Lung (tissue), 12 donors: Measurements from ENCODE around the gene HES3. TPM values are rescaled to one million over a fixed set of nuclear protein-coding genes. Genes with fewer than 3 reads are reported as not detected.

ENCODE experiments used
- ATAC-seq: fragments of 200-7000 bp; cut with Tn5 transposase; one replicate; pipeline ENCODE4 v1.9.1; 2020; ENCODE audit warnings: moderate number of reproducible peaks; ENCODE audit not compliant: insufficient read depth, low FRiP score
- DNase-seq, 3 donors: peaks; one replicate each; pipeline ENCODE4 v3.0.0-alpha.2; 2013 to 2017
- H3K27ac ChIP-seq, 2 donors: one replicate each; pipeline ENCODE4 v1.5.1; 2013; ENCODE audit warnings: mild to moderate bottlenecking in 2 of 2, moderate library complexity in 2 of 2, control low read depth in 1 of 2, inconsistent platforms in 1 of 2, low read depth in 1 of 2, low read length in 1 of 2
- H3K27me3 ChIP-seq, 3 donors: one replicate each; pipeline ENCODE4 v1.5.1; 2013; ENCODE audit warnings: low read length in 2 of 3; ENCODE audit not compliant: control insufficient read depth in 3 of 3, insufficient read depth in 3 of 3
- H3K36me3 ChIP-seq, 4 donors: one replicate each; pipeline ENCODE4 v1.5.1; 2013; ENCODE audit warnings: low read length in 4 of 4, mild to moderate bottlenecking in 1 of 4, moderate library complexity in 1 of 4; ENCODE audit not compliant: control insufficient read depth in 4 of 4, insufficient read depth in 4 of 4
- H3K4me1 ChIP-seq, 5 donors: one replicate each; pipeline ENCODE4 v1.5.1; 2013; ENCODE audit warnings: low read length in 5 of 5, mild to moderate bottlenecking in 2 of 5, moderate library complexity in 1 of 5; ENCODE audit not compliant: control insufficient read depth in 5 of 5, insufficient read depth in 5 of 5
- H3K4me3 ChIP-seq: one replicate; pipeline ENCODE4 v1.5.1; 2013; ENCODE audit warnings: mild to moderate bottlenecking, control low read depth, moderate library complexity
- H3K9ac ChIP-seq, 2 donors: one replicate each; pipeline ENCODE4 v1.5.1; 2013; ENCODE audit warnings: low read length in 2 of 2, control low read depth in 1 of 2; ENCODE audit not compliant: insufficient read depth in 1 of 2
- H3K9me3 ChIP-seq, 4 donors: one replicate each; pipeline ENCODE4 v1.5.1; 2013; ENCODE audit warnings: low read length in 3 of 4, mild to moderate bottlenecking in 1 of 4, moderate library complexity in 1 of 4; ENCODE audit not compliant: control insufficient read depth in 4 of 4, insufficient read depth in 3 of 4
- CTCF ChIP-seq: IDR thresholded peaks from 2 replicates; pipeline ENCODE4 v1.5.1; 2012; ENCODE audit warnings: mild to moderate bottlenecking; ENCODE audit errors: control extremely low read depth, extremely low read depth
- WGBS, 2 donors: extraction: QIAGEN DNeasy Blood & Tissue Kit; methylation state at CpG; one replicate each; pipeline ENCODE4 v1.1.7; 2013; 5-methylcytosine and 5-hydroxymethylcytosine counted together
- polyA plus RNA-seq, 2 donors: library from polyadenylated mRNA; stranded (reverse); fragments of 200-250 nt; gene quantifications; one replicate each; pipeline ENCODE4 v1.2.1, GENCODE V29; 2013
- total RNA-seq, 2 donors: library from RNA; depleted of rRNA in 1 of 2; stranded (reverse); fragments of >200 nt in 1 of 2; gene quantifications; one replicate each; pipeline ENCODE4 v1.2.1, GENCODE V29; 2014 to 2021
- donor health status: control.
- donor health status: control.
- donor health status: Bipolar disorder and iron deficiency.
- donor health status: healthy.
- donor health status: DM: yes; HTN: yes; CAD: no.

The HES3 gene
- total and polyA plus RNA-seq, 4 donors: not detected

- no peak for TF ChIP-seq CTCF
- Histone ChIP-seq H3K4me3 (no peak overlapping the region), H3K9me3 (no peaks in the 10 kb centered on the region), H3K27me3 (no peaks in the 10 kb centered on the region), H3K4me1 (peaks cover 0 to 27% (median 13%) of the 10 kb centered on the region in 5 donors), H3K27ac (no peak overlapping the region), H3K36me3 (no peaks in the 10 kb centered on the region), H3K9ac (no peak overlapping the region)
- WGBS, 2 donors: 64 to 78% methylated on average over 13 of the region's 13 CpGs
- ATAC-seq (no peak), DNase-seq (no peak)
Observed at GRCh38 chr1:6287029-6287428, 43.0 kb downstream of the HES3 start.

GRCh38 chr1:6287431-6287886 is 43.5 kb downstream of the HES3 start:
- Histone ChIP-seq H3K36me3 (no peaks in the 10 kb centered on the region), H3K4me3 (no peak overlapping the region), H3K4me1 (peaks cover 0 to 30% (median 14%) of the 10 kb centered on the region in 5 donors), H3K9me3 (no peaks in the 10 kb centered on the region), H3K27me3 (no peaks in the 10 kb centered on the region), H3K9ac (no peak overlapping the region), H3K27ac (no peak overlapping the region)
- DNase-seq: peak; percentile 52 to 91 (median 79)
- WGBS, 2 donors: 63 to 84% methylated on average over 10 of the region's 10 CpGs
- no peak for ATAC-seq
- no peak for TF ChIP-seq CTCF

- no peak for TF ChIP-seq CTCF
- ATAC-seq (no peak), DNase-seq (no peak)
- Histone ChIP-seq H3K4me1 (peaks cover 0 to 30% (median 14%) of the 10 kb centered on the region in 5 donors), H3K27me3 (no peaks in the 10 kb centered on the region), H3K9me3 (no peaks in the 10 kb centered on the region), H3K36me3 (no peaks in the 10 kb centered on the region), H3K4me3 (no peak overlapping the region), H3K27ac (peak overlapping the region in 1 of 2 donors; percentile 27), H3K9ac (peak overlapping the region in 1 of 2 donors; percentile 5)
- 86% methylated on average over 14 of the region's 14 CpGs for WGBS, 2 donors
Observed at GRCh38 chr1:6288026-6288425, 44.0 kb downstream of the HES3 start.

- no peak for TF ChIP-seq CTCF
- Histone ChIP-seq H3K36me3 (peaks cover 0 to 2% (median 0%) of the 10 kb centered on the region in 4 donors), H3K9me3 (no peaks in the 10 kb centered on the region), H3K4me1 (peaks cover 0 to 30% (median 14%) of the 10 kb centered on the region in 5 donors), H3K27me3 (no peaks in the 10 kb centered on the region), H3K9ac (peak overlapping the region in 1 of 2 donors; percentile 5), H3K4me3 (no peak overlapping the region), H3K27ac (no peak overlapping the region)
- DNase-seq (no peak), ATAC-seq (no peak)
- 66 to 76% methylated on average over 10 of the region's 10 CpGs for WGBS, 2 donors
Observed at GRCh38 chr1:6288665-6289064, 44.7 kb downstream of the HES3 start.
